MCF 10A (cell line): ENCODE measurements around the gene EFNB2. TPM values are rescaled to one million over a fixed set of nuclear protein-coding genes. Genes with fewer than 3 reads are reported as not detected.

Source experiments
- BruUV-seq: library from RNA; stranded (reverse); fragments of 400-500 nt; replicated peaks from 2 replicates; lab custom pipeline; 2021; lab: Mats Ljungman, UMichigan
- CTCF ChIA-PET: fragments of 300-600 bp; sonication (Branson Sonifier 250); formaldehyde crosslinking; extraction: SDS; loops from one replicate; lab custom pipeline; 2021; ENCODE audit warnings: antibody characterized with exemption, inconsistent platforms; lab: Yijun Ruan, JAX
- POLR2A ChIA-PET: fragments of 300-600, 350-650 bp; sonication (Branson Sonifier 250); formaldehyde crosslinking; extraction: SDS; loops from one replicate; lab custom pipeline; 2020; ENCODE audit warnings: antibody characterized with exemption, inconsistent platforms; lab: Yijun Ruan, JAX
- DNase-seq: peaks from one replicate; pipeline ENCODE4 v3.0.0-alpha.2; 2018; ENCODE audit not compliant: unreplicated experiment
- H3K27ac Mint-ChIP-seq: one replicate; pipeline ENCODE4 v1.8.0; 2022; ENCODE audit warnings: mild to moderate bottlenecking, low read depth, mixed read lengths; ENCODE audit not compliant: unreplicated experiment
- H3K27me3 Mint-ChIP-seq: one replicate; pipeline ENCODE4 v1.8.0; 2022; ENCODE audit warnings: mixed read lengths; ENCODE audit not compliant: insufficient read depth, unreplicated experiment
- H3K36me3 Mint-ChIP-seq: one replicate; pipeline ENCODE4 v1.8.0; 2022; ENCODE audit warnings: mild to moderate bottlenecking, moderate library complexity, mixed read lengths; ENCODE audit not compliant: insufficient read depth, unreplicated experiment
- H3K4me1 Mint-ChIP-seq: one replicate; pipeline ENCODE4 v1.8.0; 2022; ENCODE audit warnings: mixed read lengths; ENCODE audit not compliant: insufficient read depth, unreplicated experiment
- H3K4me3 Mint-ChIP-seq: one replicate; pipeline ENCODE4 v1.8.0; 2022; ENCODE audit warnings: mild to moderate bottlenecking, moderate library complexity, mixed read lengths; ENCODE audit not compliant: unreplicated experiment
- H3K9me3 Mint-ChIP-seq: one replicate; pipeline ENCODE4 v1.8.0; 2022; ENCODE audit warnings: mixed read lengths; ENCODE audit not compliant: unreplicated experiment
- CTCF ChIP-seq: fragments of 200-600 bp; IDR thresholded peaks from one replicate; pipeline ENCODE4 v1.8.0; 2022; ENCODE audit warnings: antibody characterized with exemption, mild to moderate bottlenecking; ENCODE audit not compliant: unreplicated experiment
- intact Hi-C: fragments of 100-400 bp; cut with micrococcal nuclease; formaldehyde crosslinking; loops from 2 replicates; pipeline ENCODE4 v1.14.1; 2022
- total RNA-seq: library from RNA; stranded (reverse); gene quantifications from 2 replicates; pipeline ENCODE4 v1.2.3, GENCODE V29; 2022

EFNB2 gene
- total RNA-seq, 1 experiment from 2014 or later, result 40.4 TPM

DNA sequence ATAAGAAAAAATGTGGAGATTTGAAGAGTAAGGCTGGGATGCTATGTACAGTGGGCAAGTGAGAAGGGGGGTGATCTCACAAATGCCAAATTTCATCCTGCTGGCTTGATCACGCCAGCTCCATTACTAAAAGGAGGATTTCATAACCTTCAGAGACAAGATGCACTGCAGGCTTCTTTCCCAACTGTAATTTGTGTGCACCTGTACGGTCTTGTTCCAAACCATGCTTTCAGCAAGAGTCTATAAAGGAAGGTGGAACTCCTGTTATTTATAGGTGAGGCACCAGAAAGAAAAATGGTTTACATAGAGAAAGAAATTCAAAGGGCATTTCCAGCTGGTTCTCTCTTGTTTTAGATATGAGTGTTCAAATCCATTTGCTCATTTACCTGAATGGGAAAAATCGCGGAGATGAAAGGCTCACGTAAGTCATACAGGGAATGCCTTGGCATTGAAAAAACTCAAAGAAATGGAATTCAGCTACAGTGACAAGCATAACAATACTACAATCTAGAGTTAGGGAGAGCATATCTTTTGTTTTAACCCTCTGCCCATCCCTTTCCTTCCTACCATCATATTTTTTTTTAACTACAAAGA lies 13.3 kb downstream of the EFNB2 start:
- peak overlapping the region; percentile 57 for H3K4me3 Mint-ChIP-seq
- intact Hi-C loops, result no loop called here
- CTCF ChIA-PET, result interaction anchor here (0.7 to 2.3 kb wide), 10 partner anchors 10 to 1950 kb away, joined by 3 to 7 read pairs (median 4); no protein-coding TSS in a partner anchor
- DNase-seq, result peak; percentile 63
- H3K27me3 Mint-ChIP-seq, result no peaks in the 10 kb centered on the region
- POLR2A ChIA-PET, result interaction anchor here (0.6 to 3.9 kb wide), 11 partner anchors 9 to 998 kb away, joined by 3 to 26 read pairs (median 5); no protein-coding TSS in a partner anchor
- H3K4me1 Mint-ChIP-seq, result peaks cover 50% of the 10 kb centered on the region
- peak overlapping the region; percentile 55 for H3K27ac Mint-ChIP-seq
- BruUV-seq, result no TSS peak
- H3K9me3 Mint-ChIP-seq, result no peaks in the 10 kb centered on the region
- H3K36me3 Mint-ChIP-seq, result peaks cover 8% of the 10 kb centered on the region
- TF ChIP-seq CTCF, result no peak

DNA sequence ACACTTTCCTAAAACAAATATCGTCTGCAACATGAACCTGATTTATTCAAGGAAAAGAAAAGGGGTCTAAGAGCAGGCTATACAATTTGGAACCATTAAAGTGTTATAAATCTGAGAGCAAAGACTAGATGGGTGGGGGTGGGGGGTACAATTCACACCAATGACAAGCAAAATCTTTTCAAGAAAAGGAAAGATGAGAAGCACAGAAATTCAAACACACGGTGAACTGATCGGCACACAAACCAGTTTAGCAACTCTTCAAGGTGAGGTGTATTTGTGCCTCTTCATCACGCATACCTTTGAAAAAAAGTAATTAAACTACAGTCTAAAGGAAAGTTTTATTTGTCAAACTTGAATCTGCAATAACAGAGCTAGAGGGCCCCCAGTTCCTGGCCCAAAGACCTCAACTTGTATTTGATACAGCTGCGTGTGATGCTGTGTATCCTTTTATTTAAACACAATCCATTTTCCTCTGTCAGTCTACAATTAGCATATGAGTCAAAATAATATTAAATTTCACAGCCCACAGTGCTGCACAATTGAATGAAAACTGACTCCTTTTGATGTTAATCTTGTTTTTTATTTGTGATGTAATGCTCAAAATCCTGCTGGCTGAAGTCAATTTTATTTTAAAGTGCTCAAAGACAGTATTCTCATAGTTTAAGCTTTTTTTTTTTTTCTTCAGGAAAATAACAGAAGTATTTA lies 14.2 kb downstream of the EFNB2 start:
- Mint-ChIP-seq H3K27ac (peak overlapping the region; percentile 22), H3K4me1 (peaks cover 46% of the 10 kb centered on the region), H3K9me3 (no peaks in the 10 kb centered on the region), H3K36me3 (peaks cover 8% of the 10 kb centered on the region), H3K4me3 (no peak overlapping the region), H3K27me3 (no peaks in the 10 kb centered on the region)
- TF ChIP-seq CTCF, result no peak
- intact Hi-C loops, result no loop called here
- DNase-seq, result no peak
- BruUV-seq, result no TSS peak
- CTCF ChIA-PET, result interaction anchor here (0.7 to 2.3 kb wide), 9 partner anchors 10 to 1949 kb away, joined by 3 to 7 read pairs (median 4); no protein-coding TSS in a partner anchor
- POLR2A ChIA-PET, result interaction anchor here (0.6 to 3.9 kb wide), 9 partner anchors 8 to 997 kb away, joined by 3 to 26 read pairs (median 5); no protein-coding TSS in a partner anchor

- DNase-seq, result no peak
- POLR2A ChIA-PET, result interaction anchor here (0.6 to 3.9 kb wide), 4 partner anchors 11 to 104 kb away, joined by 3 to 26 read pairs (median 12); no protein-coding TSS in a partner anchor
- CTCF ChIA-PET, result interaction anchor here (0.7 to 2.3 kb wide), 4 partner anchors 12 to 1758 kb away, joined by 3 to 6 read pairs (median 4); no protein-coding TSS in a partner anchor
These were observed 15.0 kb downstream of the EFNB2 start for GRCh38 chr13:106520251-106521054.

More at GRCh38 chr13:106520251-106521054, 15.0 kb downstream of the EFNB2 start:
- TF ChIP-seq CTCF, result peak; percentile 31
- Mint-ChIP-seq H3K4me1 (peaks cover 45% of the 10 kb centered on the region), H3K36me3 (peaks cover 8% of the 10 kb centered on the region), H3K27me3 (no peaks in the 10 kb centered on the region), H3K4me3 (no peak overlapping the region), H3K27ac (peak overlapping the region; percentile 22), H3K9me3 (no peaks in the 10 kb centered on the region)
- no TSS peak for BruUV-seq
- intact Hi-C loops, result no loop called here
